ENCODE results near the gene SLC6A9. TPM values are rescaled to one million over a fixed set of nuclear protein-coding genes. Genes with fewer than 3 reads are reported as not detected.

SLC6A9 gene
- total and polyA plus RNA-seq, 2 donors (not counting 1 experiment from before 2014, with no cell fraction given) = 0.28 to 5.5 TPM

GRCh38 chr1:43992232-43992995 is 38.8 kb downstream of the SLC6A9 start:
- Histone ChIP-seq H3K79me2 (ENCODE audit: control insufficient read depth, insufficient read depth, low read length) (no peaks in the 10 kb centered on the region), H3K27me3 (replicated peaks in 1 of 4; ENCODE audit: control extremely low read depth in 1 of 4, control insufficient read depth in 3 of 4, insufficient read depth in 4 of 4, low read length in 3 of 4) (no peaks in the 10 kb centered on the region), H4K20me1 (ENCODE audit: control insufficient read depth, insufficient read depth, low read length, poor library complexity, severe bottlenecking) (no peaks in the 10 kb centered on the region), H3K4me2 (replicated peaks; ENCODE audit: low read depth, low read length, poor library complexity, severe bottlenecking) (peak overlapping the region; percentile 94), H3K9ac (ENCODE audit: low read length) (peak overlapping the region; percentile 87), H3K4me1 (ENCODE audit: control insufficient read depth in 2 of 2, insufficient read depth in 2 of 2, low read length in 2 of 2) (peaks cover 22 to 44% of the 10 kb centered on the region in 2 donors), H3K4me3 (ENCODE audit: control extremely low read depth in 1 of 5, extremely low read depth in 1 of 5, insufficient read depth in 1 of 5, low read depth in 2 of 5, low read length in 4 of 5) (peak overlapping the region in 4 of 5 experiments; percentile 67 to 81 (median 75)), H3K9me3 (ENCODE audit: control extremely low read depth in 1 of 3, control insufficient read depth in 2 of 3, insufficient read depth in 1 of 3, low read length in 2 of 3) (no peaks in the 10 kb centered on the region), H2AFZ (ENCODE audit: insufficient read depth, low read depth, low read length, poor library complexity, severe bottlenecking) (peak overlapping the region; percentile 99), H3K36me3 (replicated peaks in 1 of 2; ENCODE audit: control extremely low read depth in 1 of 2, control insufficient read depth in 1 of 2, extremely low read depth in 1 of 2, insufficient read depth in 2 of 2, low read length in 1 of 2) (no peaks in the 10 kb centered on the region), H3K27ac (ENCODE audit: low read length in 2 of 2) (peak overlapping the region in 1 of 2 donors; percentile 75)
- TF ChIP-seq EZH2 (IDR thresholded peaks at IDR 0.05; ENCODE audit: borderline replicate concordance, insufficient read depth, low read depth, low read length, poor library complexity, severe bottlenecking) (no peak), CTCF (IDR thresholded peaks at IDR 0.05) (no peak)
- POLR2A ChIA-PET = interaction anchor here (0.7 to 1.4 kb wide), 3 partner anchors 18 to 343 kb away, joined by 3 to 5 read pairs (median 3); partner anchors contain the start of gene ATP6V0B
- no peaks in the 10 kb centered on the region for H3K27me3 Mint-ChIP-seq
- H3K4me3 Mint-ChIP-seq = peak overlapping the region; percentile 96
- peak overlapping the region; percentile 56 for H3K27ac Mint-ChIP-seq
- DNase-seq (no peak), ATAC-seq (ENCODE audit: low read depth) (no peak)
- 38% methylated on average over 11 of the region's 11 CpGs for WGBS (ENCODE audit: insufficient coverage)
- no peaks in the 10 kb centered on the region for H3K9me3 Mint-ChIP-seq (ENCODE audit: insufficient read depth)
- intact Hi-C loops (cut with micrococcal nuclease) = loop anchor here (5.0 kb wide), 1 partner anchor 285 kb away; the partner anchor contains the start of gene ST3GAL3
- H3K4me1 Mint-ChIP-seq = peaks cover 38% of the 10 kb centered on the region
- CTCF ChIA-PET = interaction anchor here (1.0 to 5.1 kb wide), 9 partner anchors 13 to 58 kb away, joined by 3 to 32 read pairs (median 3); partner anchors contain the start of gene DPH2

Measured in B cell (primary cell).